ENCODE measurements around the gene CEP20. TPM values are rescaled to one million over a fixed set of nuclear protein-coding genes. Genes with fewer than 3 reads are reported as not detected.

The CEP20 gene
- total RNA-seq, 4 donors from 2014 or later = 9.4 to 21.7 (median 20.8) TPM

GRCh38 chr16:15837761-15838160, 50.6 kb downstream of the CEP20 start:
- Histone ChIP-seq H3K27me3 (no peaks in the 10 kb centered on the region), H3K9me3 (no peaks in the 10 kb centered on the region), H3K4me3 (no peak overlapping the region), H3K36me3 (no peaks in the 10 kb centered on the region), H3K27ac (peak overlapping the region; percentile 57 to 92 (median 83)), H3K4me1 (peaks cover 0 to 21% (median 15%) of the 10 kb centered on the region in 4 donors)
- in situ Hi-C loops (cut with MboI; ENCODE audit: low pct_ligation_motif_present in 1 of 4, low pct_unique_long_range_greater_than_20kb in 1 of 4, low sequenced_read_pairs in 3 of 4) = no loop called here
- intact Hi-C loops (cut with DNase I; ENCODE audit: low total_unique reads) = no loop called here
- TF ChIP-seq POLR2A (IDR thresholded peaks at IDR 0.05) = no peak
- no peak for TF ChIP-seq POLR2AphosphoS5 (IDR thresholded peaks at IDR 0.05)
- TF ChIP-seq CTCF (IDR thresholded peaks at IDR 0.05) = no peak
- TF ChIP-seq EP300 (IDR thresholded peaks at IDR 0.05; ENCODE audit: low read depth) = no peak
- 83% methylated on average over 11 of the region's 11 CpGs; no CpG with 5 or more reads in 1 of the 2 donors for WGBS, 2 donors (ENCODE audit: low coverage in 1 of 2)
- DNase-seq = no peak

GRCh38 chr16:15836965-15837611, 51.3 kb downstream of the CEP20 start:
- intact Hi-C loops (cut with DNase I; ENCODE audit: low total_unique reads) = no loop called here
- Histone ChIP-seq H3K4me1 (peaks cover 0 to 21% (median 15%) of the 10 kb centered on the region in 4 donors), H3K27me3 (no peaks in the 10 kb centered on the region), H3K9me3 (no peaks in the 10 kb centered on the region), H3K27ac (peak overlapping the region; percentile 57 to 92 (median 83)), H3K36me3 (no peaks in the 10 kb centered on the region), H3K4me3 (no peak overlapping the region)
- TF ChIP-seq POLR2AphosphoS5 (IDR thresholded peaks at IDR 0.05) (no peak), CTCF (IDR thresholded peaks at IDR 0.05) (no peak), EP300 (IDR thresholded peaks at IDR 0.05; ENCODE audit: low read depth) (no peak), POLR2A (IDR thresholded peaks at IDR 0.05) (no peak)
- in situ Hi-C loops (cut with MboI; ENCODE audit: low pct_ligation_motif_present in 1 of 4, low pct_unique_long_range_greater_than_20kb in 1 of 4, low sequenced_read_pairs in 3 of 4) = no loop called here
- no peak for DNase-seq
- WGBS, 2 donors (ENCODE audit: low coverage in 1 of 2) = 67 to 76% methylated on average over 4 to 10 of the region's 10 CpGs

- intact Hi-C loops (cut with DNase I; ENCODE audit: low total_unique reads) = no loop called here
- in situ Hi-C loops (cut with MboI; ENCODE audit: low pct_ligation_motif_present in 1 of 4, low pct_unique_long_range_greater_than_20kb in 1 of 4, low sequenced_read_pairs in 3 of 4) = no loop called here
- no peak for TF ChIP-seq POLR2AphosphoS5 (IDR thresholded peaks at IDR 0.05)
- no peak for TF ChIP-seq CTCF (IDR thresholded peaks at IDR 0.05)
- TF ChIP-seq POLR2A (IDR thresholded peaks at IDR 0.05) = no peak
- TF ChIP-seq EP300 (IDR thresholded peaks at IDR 0.05; ENCODE audit: low read depth) = no peak
- peak overlapping the region; percentile 57 to 92 (median 83) for H3K27ac ChIP-seq
- no peak for DNase-seq
- H3K36me3 ChIP-seq = no peaks in the 10 kb centered on the region
- peaks cover 0 to 23% (median 15%) of the 10 kb centered on the region in 4 donors for H3K4me1 ChIP-seq
- H3K27me3 ChIP-seq = no peaks in the 10 kb centered on the region
- H3K9me3 ChIP-seq = no peaks in the 10 kb centered on the region
- H3K4me3 ChIP-seq = no peak overlapping the region
- 74 to 85% methylated on average over 4 to 6 of the region's 6 CpGs for WGBS, 2 donors (ENCODE audit: low coverage in 1 of 2)
Measured at GRCh38 chr16:15836074-15836473, 52.3 kb downstream of the CEP20 start.

GRCh38 chr16:15835136-15835878, 53.1 kb downstream of the CEP20 start:
- in situ Hi-C loops (cut with MboI; ENCODE audit: low pct_ligation_motif_present in 1 of 4, low pct_unique_long_range_greater_than_20kb in 1 of 4, low sequenced_read_pairs in 3 of 4) = no loop called here
- H3K4me1 ChIP-seq = peaks cover 5 to 31% (median 15%) of the 10 kb centered on the region in 4 donors
- H3K9me3 ChIP-seq = no peaks in the 10 kb centered on the region
- H3K4me3 ChIP-seq = no peak overlapping the region
- H3K27ac ChIP-seq = peak overlapping the region; percentile 57 to 92 (median 83)
- no peaks in the 10 kb centered on the region for H3K27me3 ChIP-seq
- intact Hi-C loops (cut with DNase I; ENCODE audit: low total_unique reads) = no loop called here
- no peaks in the 10 kb centered on the region for H3K36me3 ChIP-seq
- WGBS, 2 donors (ENCODE audit: low coverage in 1 of 2) = 41 to 43% methylated on average over 1 to 2 of the region's 2 CpGs
- DNase-seq = no peak
- TF ChIP-seq CTCF (IDR thresholded peaks at IDR 0.05) (no peak), POLR2AphosphoS5 (IDR thresholded peaks at IDR 0.05) (no peak), POLR2A (IDR thresholded peaks at IDR 0.05) (no peak), EP300 (IDR thresholded peaks at IDR 0.05; ENCODE audit: low read depth) (no peak)

Data from transverse colon (tissue), 4 donors.